C4-2B (cell line): ENCODE measurements around the gene TYMP.

ENCODE experiments used
- H3K27ac ChIP-seq: fragments of 450-650 bp; 2 replicates; pipeline ENCODE4 v1.5.1; 2017
- CTCF ChIP-seq: fragments of 450-650 bp; conservative IDR thresholded peaks from 2 replicates; pipeline ENCODE4 v1.5.1; 2017; ENCODE audit warnings: mild to moderate bottlenecking
- ZFX ChIP-seq: fragments of 450-650 bp; IDR thresholded peaks from 2 replicates; pipeline ENCODE4 v1.6.1; 2017

TYMP gene

DNA sequence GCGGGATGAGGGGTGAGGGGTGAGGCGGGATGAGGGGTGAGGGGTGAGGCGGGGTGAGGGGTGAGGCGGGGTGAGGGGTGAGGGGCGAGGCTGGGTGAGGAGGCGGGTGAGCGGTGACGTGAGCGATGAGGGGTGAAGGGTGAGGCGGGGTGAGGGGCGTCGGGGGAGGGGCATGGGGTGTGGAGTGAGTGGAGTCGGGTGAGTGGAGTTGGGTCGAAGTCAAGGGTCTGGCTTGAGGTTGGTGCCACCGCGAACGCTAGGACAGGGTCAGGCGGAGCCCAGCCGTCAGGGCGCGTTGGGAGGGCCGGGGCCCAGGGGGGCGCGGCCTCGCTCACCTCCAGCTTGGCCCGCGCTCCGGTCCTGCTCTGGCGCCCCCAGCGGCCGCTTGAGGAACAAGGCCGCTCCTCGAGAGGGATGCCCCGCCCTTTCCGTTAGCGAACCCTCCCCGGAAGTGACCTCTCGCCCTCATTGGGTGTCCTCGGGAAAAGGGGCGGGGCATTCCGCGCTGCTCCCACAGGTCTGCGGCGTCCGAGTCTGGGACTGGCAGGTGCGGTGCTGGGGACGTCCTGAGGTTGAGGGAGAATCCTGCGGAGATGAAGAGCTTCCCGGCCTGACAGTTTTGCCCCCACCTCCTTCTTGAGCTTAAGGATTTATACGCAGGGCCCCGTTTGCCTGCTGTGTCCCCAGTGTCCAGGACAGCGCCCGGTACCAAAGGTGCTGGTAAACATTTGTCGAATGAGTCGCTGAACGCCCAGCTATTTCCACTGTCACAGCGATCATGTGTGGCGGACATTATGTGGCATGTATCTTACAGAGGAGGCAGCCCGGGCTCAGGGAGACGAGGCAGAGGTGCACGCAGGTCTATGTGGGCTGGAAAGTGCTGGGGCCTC, 33.0 kb upstream of the TYMP start, which contains the start of gene SYCE3:
TSS of gene SYCE3 (minus strand) at position 397 of the 890 bp plus-strand sequence. CDS start 6,514 bp downstream, outside the sequence.
- peak within 1 kb of the TSS; percentile 50 for H3K27ac ChIP-seq
- peak; percentile 94 for TF ChIP-seq CTCF
- TF ChIP-seq ZFX, result no peak

- H3K27ac ChIP-seq, result no peak overlapping the region
- no peak for TF ChIP-seq ZFX
- no peak for TF ChIP-seq CTCF
Measured at GRCh38 chr22:50561401-50562358, 31.9 kb upstream of the TYMP start.

- TF ChIP-seq CTCF, result no peak
- TF ChIP-seq ZFX, result no peak
- no peak overlapping the region for H3K27ac ChIP-seq
Measured at GRCh38 chr22:50560034-50560433, 30.2 kb upstream of the TYMP start.

GRCh38 chr22:50556703-50557102, 26.9 kb upstream of the TYMP start:
- no peak overlapping the region for H3K27ac ChIP-seq
- TF ChIP-seq CTCF (no peak), ZFX (no peak)

- H3K27ac ChIP-seq, result no peak overlapping the region
- TF ChIP-seq CTCF (no peak), ZFX (no peak)
Measured at GRCh38 chr22:50553310-50553709, 23.5 kb upstream of the TYMP start.

DNA sequence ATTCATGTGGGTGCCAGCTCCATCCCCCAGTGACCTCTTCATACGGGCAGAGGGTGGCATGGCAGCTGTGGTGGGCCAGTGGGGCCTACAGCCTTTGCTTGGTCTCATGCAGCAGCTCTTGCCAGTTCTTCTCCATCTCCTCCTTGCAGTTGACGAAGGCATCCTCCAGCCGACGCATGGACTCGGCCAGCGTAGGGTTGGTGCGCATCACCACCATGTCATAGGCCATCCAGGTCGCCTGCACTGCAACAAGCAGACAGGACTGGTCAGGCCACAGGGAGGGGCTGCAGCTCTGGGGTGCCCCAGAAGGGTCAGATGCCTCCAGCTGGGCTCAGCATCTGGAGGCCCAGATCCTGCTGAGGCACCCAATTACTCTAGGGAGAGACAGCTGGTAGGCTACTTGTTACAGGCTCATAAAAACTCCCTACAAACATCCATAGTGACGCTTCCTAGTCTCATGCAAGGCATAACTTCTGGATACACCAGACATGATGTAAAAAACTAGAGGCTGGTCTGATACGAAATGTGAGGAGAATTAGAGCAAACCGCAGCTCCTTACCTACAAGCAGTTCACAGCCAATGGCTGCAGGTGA, 21.4 kb upstream of the TYMP start:
- H3K27ac ChIP-seq, result no peak overlapping the region
- TF ChIP-seq ZFX (no peak), CTCF (no peak)
